NCI-H146 treated with DMSO at 0.1 percent for 48 hours (cell line): ENCODE measurements around the gene TTLL1.
"Not testable (repeated sequence)": the region's sequence is repeated elsewhere in the genome, so short reads cannot be mapped to it uniquely, and the experiment has no call there.

Source experiments
- DNase-seq: peaks from one replicate; lab custom pipeline; 2025; ENCODE audit not compliant: unreplicated experiment; lab: John Stamatoyannopoulos, UW

The TTLL1 gene

GRCh38 chr22:43014316-43014868, 74.8 kb downstream of the TTLL1 start:
- no peak for DNase-seq

DNA sequence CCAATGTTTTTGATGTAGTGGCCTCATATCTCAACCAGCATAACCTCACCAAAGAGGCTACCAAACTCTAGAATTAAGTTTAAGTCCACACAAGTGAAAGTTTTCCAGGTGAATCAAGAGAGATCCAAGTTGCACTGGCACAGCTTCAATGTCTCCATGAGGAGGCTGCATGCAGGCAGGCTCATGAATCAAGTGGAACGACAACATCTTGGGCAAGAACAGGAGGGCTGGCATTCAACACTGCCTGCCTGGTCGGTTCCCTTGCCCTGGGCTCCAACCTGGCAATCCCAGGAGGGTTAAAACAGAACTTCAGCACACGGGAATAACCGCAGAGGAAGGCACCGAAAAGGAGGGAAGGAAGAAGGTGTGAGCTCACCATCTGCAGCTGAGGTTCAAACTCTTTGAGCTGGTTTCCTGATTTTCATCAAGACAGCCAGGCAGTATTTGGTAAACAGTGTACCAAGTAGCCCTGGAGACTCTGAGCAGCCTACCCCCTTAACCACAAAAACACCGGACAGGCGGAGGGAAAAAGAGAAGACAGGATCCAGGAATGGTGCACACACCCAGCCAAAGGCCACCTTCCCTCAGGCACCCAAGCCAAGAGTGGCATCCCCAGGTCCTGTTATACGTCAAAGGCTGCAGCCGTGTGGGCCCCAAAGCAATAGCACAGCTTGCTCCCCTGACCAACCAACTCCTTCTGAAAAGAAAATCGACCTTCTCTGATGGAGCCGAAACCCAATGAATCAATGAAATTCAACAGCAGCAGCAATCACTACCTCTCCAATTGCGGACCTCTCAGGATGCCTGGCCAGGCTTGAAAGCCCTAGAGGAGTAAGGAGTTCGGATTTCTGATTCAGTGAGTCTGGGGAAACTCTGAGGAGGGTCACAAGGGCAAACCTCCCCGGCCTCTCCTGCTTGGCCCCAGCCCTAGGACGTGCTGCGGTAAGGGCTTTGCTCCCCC, 75.6 kb downstream of the TTLL1 start:
- DNase-seq: no peak

DNA sequence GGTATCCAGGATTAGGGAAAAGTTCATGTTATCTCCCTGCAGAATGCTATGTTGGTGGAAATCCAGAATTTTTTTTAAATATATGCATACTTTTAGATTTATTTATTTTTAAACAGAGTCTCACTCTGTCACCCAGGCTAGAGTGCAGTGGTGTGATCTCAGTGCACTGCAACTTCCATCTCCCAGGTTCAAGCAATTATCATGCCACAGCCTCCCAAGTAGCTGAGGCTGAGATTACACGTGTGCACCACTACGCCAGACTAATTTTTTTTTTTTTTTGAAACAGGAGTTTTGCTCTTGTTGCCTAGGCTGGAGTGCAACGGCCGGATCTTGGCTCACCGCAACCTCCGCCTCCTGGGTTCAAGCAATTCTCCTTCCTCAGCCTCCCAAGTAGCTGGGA, 76.8 kb downstream of the TTLL1 start:
- no peak for DNase-seq

- no peak for DNase-seq
Measured at GRCh38 chr22:43011079-43011478, 78.1 kb downstream of the TTLL1 start.

DNA sequence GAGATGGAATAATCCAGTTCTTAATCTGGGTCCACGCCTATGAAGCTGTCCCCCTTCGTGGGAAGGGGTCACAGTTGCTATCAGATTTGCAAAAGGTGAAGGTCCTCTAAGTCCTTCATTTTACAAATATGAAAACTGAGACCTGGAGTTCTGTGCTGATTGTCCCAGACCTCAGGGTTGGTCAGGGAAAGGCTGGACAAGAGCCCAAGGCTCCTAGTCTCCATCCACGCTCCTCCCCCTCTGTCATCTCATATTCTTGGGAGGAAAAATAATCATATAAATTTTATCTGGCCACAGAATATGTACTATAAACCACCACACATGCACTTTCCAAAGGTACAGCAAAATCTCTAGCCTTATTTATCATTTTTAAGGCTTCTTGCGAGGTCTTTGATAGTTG, 79.7 kb downstream of the TTLL1 start:
- no peak for DNase-seq

DNA sequence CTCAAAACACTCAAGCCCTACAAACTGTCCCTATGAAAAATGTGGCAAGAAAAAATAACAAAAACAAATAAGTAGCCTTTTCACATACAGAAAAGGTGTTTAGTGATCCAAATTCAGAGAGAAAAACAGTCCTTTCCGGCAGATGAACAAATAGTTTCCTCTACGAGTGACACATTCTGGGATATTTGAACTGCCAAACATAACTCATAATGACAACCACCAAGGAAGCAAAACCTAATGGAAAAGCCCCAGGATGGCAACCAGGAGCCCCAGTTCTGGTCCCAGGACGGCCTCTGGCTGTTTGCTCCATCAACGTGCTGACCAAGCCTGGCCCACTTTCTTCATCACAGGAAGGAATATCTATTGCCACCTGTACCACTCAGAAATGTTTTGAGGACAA, 80.3 kb downstream of the TTLL1 start:
- DNase-seq: no peak

DNA sequence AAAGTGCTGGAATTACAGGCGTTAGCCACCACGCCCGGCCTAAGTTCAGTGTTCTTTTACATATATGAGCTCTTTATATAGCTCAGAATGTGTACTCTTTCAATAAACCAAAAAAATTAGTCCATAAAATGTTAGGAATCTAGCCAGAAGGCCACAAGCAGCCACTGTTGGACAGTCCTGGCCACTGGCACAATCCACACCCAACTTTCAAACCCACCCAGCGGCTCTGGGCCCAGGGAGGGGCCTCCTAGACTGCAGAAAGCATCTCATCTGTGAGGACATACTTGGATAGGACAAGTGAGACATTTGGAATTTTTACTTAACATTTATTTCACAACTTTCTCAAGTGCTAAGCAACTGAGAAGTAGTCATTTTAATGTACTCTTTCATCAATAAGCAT, 80.7 kb downstream of the TTLL1 start:
- DNase-seq: no peak

- DNase-seq: no peak
Measured at GRCh38 chr22:43007519-43008102, 81.6 kb downstream of the TTLL1 start.

DNA sequence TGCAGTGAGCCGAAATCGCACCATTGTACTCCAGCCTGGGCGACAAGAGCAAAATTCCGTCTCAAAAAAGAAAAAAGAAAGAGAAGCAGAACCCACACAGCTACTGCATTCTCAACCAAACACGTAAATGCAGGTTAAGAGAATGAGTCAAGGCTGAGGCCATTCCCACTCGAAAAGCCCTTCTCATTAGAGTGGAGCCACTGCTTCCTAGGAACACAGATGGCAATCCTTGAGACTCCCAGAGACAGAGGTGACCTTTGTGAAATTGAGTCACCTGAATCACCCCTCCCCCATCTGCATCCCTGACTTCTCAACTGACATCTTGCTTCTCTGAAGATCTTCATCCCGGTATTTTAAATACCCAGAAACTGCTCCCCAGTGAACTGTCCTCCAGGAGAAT, 82.4 kb downstream of the TTLL1 start:
- DNase-seq: no peak

DNA sequence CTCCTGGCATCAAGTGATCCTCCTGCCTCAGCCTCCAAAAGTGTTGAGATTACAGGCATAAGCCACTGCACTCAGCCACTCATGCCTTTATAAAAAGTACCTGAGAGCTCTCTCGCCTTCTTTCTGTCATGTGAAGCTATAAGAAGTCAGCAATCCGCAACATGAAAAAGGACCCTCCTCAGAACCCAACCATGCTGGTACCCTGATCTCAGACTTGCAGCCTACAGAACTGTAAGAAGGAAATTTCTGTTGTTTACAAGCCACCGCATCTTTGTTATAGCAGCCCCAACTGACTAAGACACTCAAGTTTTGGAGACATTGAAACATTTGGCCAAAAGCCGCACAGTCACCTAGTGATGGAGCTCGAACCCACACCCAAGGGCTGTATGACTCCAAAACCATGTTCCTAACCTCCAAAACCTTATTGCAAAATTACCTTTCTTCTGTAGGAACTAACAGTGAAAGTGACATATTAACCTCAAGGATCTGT, 83.1 kb downstream of the TTLL1 start:
- no peak for DNase-seq

- DNase-seq: no peak
Measured at GRCh38 chr22:43005106-43005505, 84.1 kb downstream of the TTLL1 start.

GRCh38 chr22:43004362-43005035, 84.7 kb downstream of the TTLL1 start:
- DNase-seq: no peak

- DNase-seq: no peak
Measured at GRCh38 chr22:43002202-43002586, 87.0 kb downstream of the TTLL1 start.

- no peak for DNase-seq
Measured at GRCh38 chr22:43001271-43002201, 87.7 kb downstream of the TTLL1 start.

GRCh38 chr22:43000441-43001175, 88.6 kb downstream of the TTLL1 start:
- no peak for DNase-seq

DNA sequence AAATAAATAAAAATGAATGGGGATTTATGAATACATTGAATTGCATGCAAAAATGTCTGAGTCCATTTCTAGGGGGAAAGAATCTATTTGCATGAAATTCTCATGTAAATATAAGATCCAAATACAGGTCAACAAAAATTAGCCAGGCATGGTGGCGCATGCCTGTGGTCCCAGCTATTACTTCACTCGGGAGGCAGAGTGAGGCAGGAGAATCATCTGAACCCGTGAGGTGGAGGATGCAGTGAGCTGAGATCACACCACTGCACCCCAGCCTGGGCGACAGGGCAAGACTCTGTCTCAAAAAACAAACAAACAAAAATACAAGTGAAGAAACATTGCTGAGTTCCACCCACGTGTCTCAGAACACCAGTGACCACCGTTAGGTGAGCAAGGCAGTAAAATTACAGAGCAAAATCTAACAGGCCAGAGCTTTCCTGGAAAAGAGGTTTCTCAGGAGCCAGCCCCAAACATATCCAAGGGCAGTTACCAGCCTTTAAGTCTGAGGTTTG, 91.6 kb downstream of the TTLL1 start:
- DNase-seq: no peak

- no peak for DNase-seq
Measured at GRCh38 chr22:42996646-42997365, 92.4 kb downstream of the TTLL1 start.

DNA sequence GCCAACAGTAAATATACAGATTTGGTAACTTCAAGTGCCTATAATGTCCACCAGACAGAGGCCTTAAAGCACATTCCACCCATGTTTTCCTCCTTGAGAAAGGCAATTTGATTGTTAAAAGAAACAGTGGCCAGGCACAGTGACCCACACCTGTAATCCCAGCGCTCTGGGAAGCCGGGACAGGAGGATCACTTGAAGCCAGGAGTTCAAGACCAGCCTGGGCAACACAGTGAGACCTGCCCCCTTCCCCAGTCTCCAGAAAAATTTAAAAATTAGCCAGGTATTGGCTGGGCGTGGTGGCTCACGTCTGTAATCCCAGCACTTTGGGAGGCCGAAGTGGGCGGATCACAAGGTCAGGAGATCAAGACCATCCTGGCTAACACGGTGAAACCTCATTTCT, 93.5 kb downstream of the TTLL1 start:
- DNase-seq: not testable (repeated sequence)
